Measurements from ENCODE around the gene POMT1. TPM values are rescaled to one million over a fixed set of nuclear protein-coding genes. Genes with fewer than 3 reads are reported as not detected.

POMT1 gene
- total RNA-seq, 2 donors from 2014 or later = 51.3 to 73.7 TPM

DNA sequence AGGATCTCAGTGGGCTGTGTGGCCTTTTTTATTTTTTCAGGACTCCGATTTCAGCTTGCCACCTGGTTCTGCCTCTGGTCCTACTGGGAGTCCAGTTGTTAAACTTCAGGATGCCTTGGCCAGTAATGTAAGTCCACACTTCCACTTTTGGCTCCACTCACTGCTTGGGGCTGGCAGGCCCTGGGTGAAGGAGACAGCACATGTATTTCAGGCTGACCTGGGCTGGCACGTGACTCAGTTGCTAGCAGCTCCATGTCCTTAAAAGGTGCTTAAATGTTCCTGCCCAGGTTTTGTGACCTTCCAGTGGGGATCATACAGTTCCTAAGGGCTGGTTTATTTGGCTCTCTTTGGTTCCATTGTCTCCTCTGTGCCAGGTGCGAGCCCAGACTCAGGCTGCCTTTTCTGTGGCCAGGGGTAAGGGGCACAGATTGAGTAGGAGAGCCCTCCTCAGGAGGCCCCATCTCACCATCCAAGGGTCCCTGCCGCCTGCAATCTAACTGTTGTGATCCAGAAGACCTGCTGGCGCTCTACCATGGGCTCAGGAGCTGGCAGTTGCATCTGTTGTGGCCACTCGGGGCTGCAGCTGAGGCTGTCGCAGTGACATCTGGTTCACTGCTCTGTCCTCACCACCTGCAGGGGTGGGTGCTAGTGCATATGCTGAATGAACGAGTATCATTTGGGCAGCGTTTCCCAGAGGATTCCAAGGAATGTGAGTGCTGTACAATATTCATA is 19.2 kb upstream of the POMT1 start:
- H3K9me3 Mint-ChIP-seq = no peaks in the 10 kb centered on the region
- no peaks in the 10 kb centered on the region for H3K4me1 Mint-ChIP-seq
- no peak overlapping the region for H3K4me3 Mint-ChIP-seq
- ATAC-seq (replicated peaks) = no peak
- no peak overlapping the region for H3K27ac Mint-ChIP-seq
- H3K27me3 Mint-ChIP-seq = no peaks in the 10 kb centered on the region
- peaks cover 100% of the 10 kb centered on the region for H3K36me3 Mint-ChIP-seq (ENCODE audit: low read depth)

DNA sequence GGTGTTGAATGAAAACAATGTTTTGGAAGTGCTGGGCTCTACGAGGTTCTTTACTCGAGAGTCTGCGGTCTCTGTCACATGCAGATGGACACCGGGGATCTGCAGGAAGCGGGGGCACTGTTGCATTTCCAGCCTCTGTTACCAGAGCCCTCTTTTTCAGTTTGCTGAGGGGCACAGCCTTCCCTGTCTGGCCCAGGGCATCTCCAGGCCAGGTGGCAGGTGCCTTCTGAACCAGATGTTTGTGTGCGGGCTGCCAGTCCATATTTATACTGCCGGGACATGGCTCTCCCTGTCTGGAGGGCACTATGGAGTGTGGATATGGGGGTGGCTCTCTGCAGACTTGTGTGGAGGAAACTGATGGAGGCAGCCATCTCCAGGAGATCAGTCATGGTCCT is 18.7 kb upstream of the POMT1 start:
- H3K4me3 Mint-ChIP-seq = no peak overlapping the region
- H3K36me3 Mint-ChIP-seq (ENCODE audit: low read depth) = peaks cover 100% of the 10 kb centered on the region
- H3K4me1 Mint-ChIP-seq = no peaks in the 10 kb centered on the region
- H3K27ac Mint-ChIP-seq = no peak overlapping the region
- no peak for ATAC-seq (replicated peaks)
- no peaks in the 10 kb centered on the region for H3K9me3 Mint-ChIP-seq
- no peaks in the 10 kb centered on the region for H3K27me3 Mint-ChIP-seq

DNA sequence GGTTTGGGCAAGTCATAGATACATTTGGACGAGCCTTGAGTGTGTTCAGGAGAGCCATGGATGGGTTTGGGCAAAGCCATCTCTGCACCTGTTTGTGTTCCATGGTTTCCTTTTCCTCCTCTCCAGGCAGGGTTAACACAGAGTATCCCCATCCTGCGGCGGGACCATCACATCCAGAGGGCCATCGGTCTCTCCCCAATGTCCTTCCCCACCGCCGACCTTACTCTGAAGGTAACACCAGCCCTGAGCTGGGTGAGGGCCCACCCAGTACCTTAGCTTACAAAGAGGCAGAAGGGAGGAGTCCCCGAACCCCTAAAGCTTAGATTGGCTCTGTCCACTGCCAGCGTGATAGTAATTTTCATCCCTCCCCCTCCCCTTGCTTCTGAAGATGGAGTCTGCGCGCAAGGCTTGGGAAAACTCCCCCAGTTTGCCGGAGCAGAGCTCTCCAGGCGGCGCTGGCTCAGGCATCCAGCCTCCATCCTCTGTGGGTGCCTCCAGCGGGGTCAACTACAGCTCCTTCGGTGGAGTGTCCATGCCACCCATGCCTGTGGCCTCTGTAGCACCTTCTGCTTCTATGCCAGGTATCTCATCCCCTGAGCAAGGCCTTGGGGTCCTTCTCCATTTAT is 18.0 kb upstream of the POMT1 start:
- no peak for ATAC-seq (replicated peaks)
- H3K27me3 Mint-ChIP-seq = no peaks in the 10 kb centered on the region
- peak overlapping the region; percentile 50 for H3K27ac Mint-ChIP-seq
- H3K4me1 Mint-ChIP-seq = peaks cover 2% of the 10 kb centered on the region
- peaks cover 100% of the 10 kb centered on the region for H3K36me3 Mint-ChIP-seq (ENCODE audit: low read depth)
- H3K4me3 Mint-ChIP-seq = no peak overlapping the region
- H3K9me3 Mint-ChIP-seq = no peaks in the 10 kb centered on the region

DNA sequence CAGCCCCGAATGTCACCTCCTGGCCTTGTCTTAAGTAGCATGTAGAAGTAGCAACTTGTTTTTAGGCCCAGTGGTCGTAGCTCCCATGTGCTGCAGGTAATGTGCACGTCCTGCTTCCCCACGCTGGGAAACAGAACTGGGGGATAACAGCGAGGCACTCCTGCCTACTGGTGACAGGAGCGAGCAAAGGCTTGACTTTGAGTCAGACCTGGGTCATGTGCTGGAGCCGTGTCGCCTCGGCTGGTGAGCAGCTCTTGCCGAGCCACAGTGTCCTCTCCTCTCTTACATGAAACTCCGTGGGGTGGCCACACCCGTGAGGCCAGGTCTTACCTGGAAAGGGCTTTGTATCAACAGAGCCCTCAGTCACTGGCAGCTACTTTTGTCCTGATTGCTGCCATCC is 17.5 kb upstream of the POMT1 start:
- Mint-ChIP-seq H3K4me3 (no peak overlapping the region), H3K27me3 (no peaks in the 10 kb centered on the region), H3K9me3 (no peaks in the 10 kb centered on the region), H3K27ac (no peak overlapping the region), H3K36me3 (ENCODE audit: low read depth) (peaks cover 100% of the 10 kb centered on the region), H3K4me1 (peaks cover 7% of the 10 kb centered on the region)
- no peak for ATAC-seq (replicated peaks)

DNA sequence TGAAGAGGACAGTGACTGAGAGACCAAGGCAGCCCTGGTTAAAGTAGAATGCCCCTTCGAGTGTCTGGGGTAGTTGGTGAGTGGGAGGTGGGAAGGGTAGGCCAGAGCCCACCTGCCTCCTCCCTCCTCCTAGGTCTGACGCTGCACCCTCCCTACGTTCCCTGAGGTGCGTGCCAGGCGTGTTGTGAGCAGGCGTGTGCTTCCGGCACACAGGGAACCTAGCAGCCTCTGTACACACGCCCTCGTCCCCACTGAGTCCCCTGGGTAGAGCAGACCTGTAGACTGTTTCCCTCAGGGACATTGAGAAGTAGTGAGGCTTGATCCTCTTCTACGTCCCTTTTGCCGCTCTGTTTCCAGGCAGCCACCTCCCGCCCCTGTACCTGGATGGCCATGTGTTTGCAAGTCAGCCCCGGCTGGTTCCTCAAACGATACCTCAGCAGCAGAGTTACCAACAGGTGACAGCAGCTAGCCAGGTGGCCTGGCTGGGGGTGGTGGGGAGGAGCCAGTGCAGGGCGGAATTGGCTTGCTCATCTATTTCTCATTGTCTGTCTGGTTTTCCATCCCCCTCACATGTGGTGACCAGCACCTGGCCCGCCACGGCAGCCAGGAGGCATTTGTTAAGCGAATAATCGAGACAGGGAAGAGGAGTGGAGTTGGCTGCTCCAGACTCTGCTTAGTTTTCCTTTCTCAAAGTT is 16.8 kb upstream of the POMT1 start:
- H3K36me3 Mint-ChIP-seq (ENCODE audit: low read depth) = peaks cover 100% of the 10 kb centered on the region
- no peak overlapping the region for H3K27ac Mint-ChIP-seq
- H3K9me3 Mint-ChIP-seq = no peaks in the 10 kb centered on the region
- H3K4me1 Mint-ChIP-seq = peaks cover 8% of the 10 kb centered on the region
- H3K4me3 Mint-ChIP-seq = no peak overlapping the region
- no peaks in the 10 kb centered on the region for H3K27me3 Mint-ChIP-seq
- no peak for ATAC-seq (replicated peaks)

DNA sequence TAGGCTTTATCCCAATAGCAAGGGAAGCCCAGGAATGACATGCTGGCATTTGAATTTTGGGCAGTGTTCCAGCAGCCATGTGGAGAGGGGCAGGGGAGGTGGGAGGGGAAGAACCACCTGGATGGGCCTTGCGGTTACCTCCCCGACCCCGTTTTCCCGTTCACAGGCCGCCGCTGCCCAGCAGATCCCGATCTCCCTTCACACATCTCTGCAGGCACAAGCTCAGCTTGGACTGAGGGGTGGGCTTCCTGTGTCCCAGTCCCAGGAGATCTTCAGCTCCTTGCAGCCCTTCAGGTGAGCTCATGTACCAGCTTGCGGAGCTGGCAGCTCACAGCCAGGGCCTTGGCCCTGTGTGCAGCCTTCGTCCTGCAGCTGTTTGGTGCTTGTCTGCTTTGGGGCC is 15.7 kb upstream of the POMT1 start:
- Mint-ChIP-seq H3K36me3 (ENCODE audit: low read depth) (peaks cover 100% of the 10 kb centered on the region), H3K4me1 (peaks cover 8% of the 10 kb centered on the region), H3K27ac (no peak overlapping the region), H3K27me3 (no peaks in the 10 kb centered on the region), H3K4me3 (no peak overlapping the region), H3K9me3 (no peaks in the 10 kb centered on the region)
- no peak for ATAC-seq (replicated peaks)

DNA sequence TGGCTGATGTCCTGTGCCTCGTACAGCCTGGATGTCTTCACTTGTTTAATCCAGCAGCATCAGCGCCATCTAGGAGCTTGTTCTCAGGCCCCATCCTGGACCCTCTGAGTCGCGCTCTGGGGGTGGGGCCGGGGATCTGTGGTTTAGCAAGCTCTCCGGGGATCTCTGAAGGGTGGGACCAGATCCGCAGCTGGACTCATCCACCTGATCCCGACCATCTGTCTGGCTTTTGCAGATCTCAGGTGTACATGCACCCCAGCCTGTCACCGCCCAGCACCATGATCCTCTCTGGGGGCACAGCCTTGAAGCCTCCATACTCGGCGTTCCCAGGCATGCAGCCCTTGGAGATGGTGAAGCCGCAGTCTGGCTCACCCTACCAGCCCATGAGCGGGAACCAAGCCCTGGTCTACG is 15.1 kb upstream of the POMT1 start:
- no peak overlapping the region for H3K4me3 Mint-ChIP-seq
- ATAC-seq (replicated peaks) = no peak
- peak overlapping the region; percentile 42 for H3K27ac Mint-ChIP-seq
- no peaks in the 10 kb centered on the region for H3K27me3 Mint-ChIP-seq
- H3K36me3 Mint-ChIP-seq (ENCODE audit: low read depth) = peaks cover 100% of the 10 kb centered on the region
- H3K9me3 Mint-ChIP-seq = no peaks in the 10 kb centered on the region
- H3K4me1 Mint-ChIP-seq = peaks cover 8% of the 10 kb centered on the region

DNA sequence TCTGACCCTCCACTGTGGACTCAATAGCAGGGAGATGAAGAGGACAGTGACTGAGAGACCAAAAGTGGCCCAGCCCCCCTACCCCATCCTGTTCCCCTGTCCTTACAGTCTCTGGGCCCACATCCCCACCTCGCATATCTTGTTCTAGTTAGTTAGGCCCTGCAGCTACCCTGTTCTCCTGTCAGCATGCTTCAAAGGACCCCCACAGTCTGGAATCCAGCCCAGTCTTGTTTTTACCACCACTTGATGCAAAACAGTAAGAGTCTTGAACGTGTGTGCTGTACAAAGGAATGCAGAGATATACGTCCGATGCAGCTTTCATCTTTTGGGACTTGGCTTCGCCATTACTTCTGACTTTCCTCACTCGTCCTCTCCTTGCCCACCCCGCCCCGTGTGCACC is 12.2 kb upstream of the POMT1 start:
- no peak for ATAC-seq (replicated peaks)
- H3K36me3 Mint-ChIP-seq (ENCODE audit: low read depth) = peaks cover 100% of the 10 kb centered on the region
- peaks cover 8% of the 10 kb centered on the region for H3K4me1 Mint-ChIP-seq
- no peaks in the 10 kb centered on the region for H3K9me3 Mint-ChIP-seq
- H3K4me3 Mint-ChIP-seq = no peak overlapping the region
- peak overlapping the region; percentile 78 for H3K27ac Mint-ChIP-seq
- no peaks in the 10 kb centered on the region for H3K27me3 Mint-ChIP-seq

DNA sequence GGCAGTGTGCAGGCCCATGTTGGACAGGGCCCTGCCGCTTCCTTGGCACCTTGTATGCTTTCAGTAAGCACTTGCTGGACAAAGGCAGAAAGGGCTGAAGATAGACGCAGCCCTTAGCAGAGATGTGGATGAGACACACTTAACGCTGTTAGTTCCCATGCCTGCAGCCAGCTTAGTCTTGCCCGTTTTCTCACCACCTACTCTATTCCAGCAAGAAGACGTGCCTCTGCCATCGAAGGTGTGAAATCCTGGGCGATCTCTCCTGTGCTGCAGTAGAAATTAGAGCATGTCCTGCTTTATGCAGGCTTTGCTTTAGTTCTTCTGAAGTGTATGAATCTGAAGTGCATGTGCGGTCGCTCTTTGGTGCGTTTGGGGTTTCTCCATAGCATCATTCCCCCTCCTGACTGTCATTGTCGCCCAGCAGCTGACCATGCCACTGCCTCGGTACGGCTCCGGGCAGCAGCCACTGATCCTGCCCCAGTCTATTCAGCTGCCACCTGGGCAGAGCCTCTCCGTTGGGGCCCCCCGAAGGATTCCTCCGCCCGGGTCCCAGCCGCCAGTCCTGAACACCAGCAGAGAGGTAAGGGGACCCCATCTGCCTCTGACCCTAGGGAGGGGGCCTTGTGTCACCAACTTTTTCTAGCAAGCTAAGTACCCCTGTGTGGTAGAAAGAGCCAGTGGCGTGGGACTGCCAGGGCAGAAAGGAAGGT is 11.6 kb upstream of the POMT1 start:
- H3K27me3 Mint-ChIP-seq = no peaks in the 10 kb centered on the region
- no peak overlapping the region for H3K27ac Mint-ChIP-seq
- no peaks in the 10 kb centered on the region for H3K9me3 Mint-ChIP-seq
- no peak overlapping the region for H3K4me3 Mint-ChIP-seq
- H3K4me1 Mint-ChIP-seq = peaks cover 8% of the 10 kb centered on the region
- peaks cover 100% of the 10 kb centered on the region for H3K36me3 Mint-ChIP-seq (ENCODE audit: low read depth)
- no peak for ATAC-seq (replicated peaks)

DNA sequence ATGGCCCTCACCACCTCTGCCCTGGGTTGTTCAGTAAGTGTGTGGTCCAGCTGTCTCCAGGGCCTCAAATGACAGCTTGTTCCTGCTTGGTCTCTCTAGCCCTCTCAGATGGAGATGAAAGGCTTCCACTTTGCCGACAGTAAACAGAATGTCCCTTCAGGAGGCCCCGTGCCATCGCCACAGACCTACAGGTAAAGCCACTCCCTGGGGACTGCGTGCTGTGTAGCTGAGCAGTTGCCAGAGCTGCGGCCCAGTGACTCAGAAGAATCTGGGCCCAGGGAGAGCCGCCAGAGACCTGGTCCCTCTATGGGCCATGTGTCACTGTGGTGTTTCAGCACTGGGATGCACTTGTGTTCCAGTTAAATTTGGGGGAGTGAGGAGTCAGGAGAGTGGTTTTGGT is 10.6 kb upstream of the POMT1 start:
- Mint-ChIP-seq H3K27ac (no peak overlapping the region), H3K4me1 (peaks cover 8% of the 10 kb centered on the region)

DNA sequence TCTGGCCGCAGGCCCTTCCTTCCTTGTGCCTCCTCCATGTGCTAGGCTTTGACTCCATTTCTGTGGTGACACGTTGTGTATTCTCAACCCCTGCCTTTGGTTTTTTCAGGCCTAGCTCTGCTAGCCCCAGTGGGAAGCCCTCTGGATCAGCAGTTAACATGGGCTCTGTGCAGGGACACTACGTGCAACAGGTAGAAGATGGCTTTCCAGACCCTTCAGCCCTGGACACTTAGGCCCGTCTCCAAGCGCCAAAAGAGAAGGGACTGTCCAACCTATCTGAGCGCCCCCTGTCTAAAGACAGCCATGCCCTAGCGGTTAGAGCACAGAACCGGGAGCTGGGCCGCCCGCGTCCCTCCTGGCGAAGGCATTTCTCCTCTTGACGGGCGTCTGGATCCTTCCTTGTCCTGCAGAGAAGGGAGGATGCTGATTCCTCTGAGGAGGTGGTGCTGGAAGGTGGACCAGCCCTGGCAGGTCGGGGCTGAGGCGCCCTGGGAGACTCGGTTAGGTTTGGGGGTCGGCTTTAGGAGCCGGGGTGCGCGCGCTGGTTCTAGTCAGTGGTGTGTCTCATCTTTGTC is 8.3 kb upstream of the POMT1 start:
- H3K4me1 Mint-ChIP-seq = peaks cover 12% of the 10 kb centered on the region
- no peak overlapping the region for H3K4me3 Mint-ChIP-seq
- H3K36me3 Mint-ChIP-seq (ENCODE audit: low read depth) = peaks cover 99% of the 10 kb centered on the region
- H3K27ac Mint-ChIP-seq = peak overlapping the region; percentile 43
- no peaks in the 10 kb centered on the region for H3K9me3 Mint-ChIP-seq
- H3K27me3 Mint-ChIP-seq = no peaks in the 10 kb centered on the region
- ATAC-seq (replicated peaks) = no peak

More for the DNA sequence above, 10.6 kb upstream of the POMT1 start:
- peaks cover 100% of the 10 kb centered on the region for H3K36me3 Mint-ChIP-seq (ENCODE audit: low read depth)
- H3K27me3 Mint-ChIP-seq = no peaks in the 10 kb centered on the region
- no peaks in the 10 kb centered on the region for H3K9me3 Mint-ChIP-seq
- ATAC-seq (replicated peaks) = no peak
- H3K4me3 Mint-ChIP-seq = no peak overlapping the region

DNA sequence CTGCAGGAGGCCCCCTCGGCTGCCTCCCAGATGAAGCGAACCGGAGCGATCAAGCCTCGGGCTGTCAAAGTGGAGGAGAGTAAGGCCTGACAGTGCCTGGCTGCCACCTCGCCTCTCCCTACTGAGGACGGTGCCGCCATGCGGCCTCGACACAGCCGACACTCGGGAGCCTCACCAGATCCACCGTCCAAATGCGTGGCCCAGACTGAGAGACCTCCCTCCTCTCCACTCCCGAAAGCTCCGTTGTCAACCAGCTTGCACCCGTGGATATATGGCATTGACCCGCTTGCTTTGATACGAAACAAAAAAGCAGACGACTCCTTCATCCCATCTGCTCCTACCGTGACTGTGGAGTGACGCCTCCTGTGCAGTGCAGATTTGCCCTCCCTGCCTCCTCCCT is 6.9 kb upstream of the POMT1 start:
- Mint-ChIP-seq H3K27ac (no peak overlapping the region), H3K27me3 (no peaks in the 10 kb centered on the region), H3K4me3 (no peak overlapping the region), H3K9me3 (no peaks in the 10 kb centered on the region), H3K36me3 (ENCODE audit: low read depth) (peaks cover 93% of the 10 kb centered on the region), H3K4me1 (peaks cover 18% of the 10 kb centered on the region)
- no peak for ATAC-seq (replicated peaks)

DNA sequence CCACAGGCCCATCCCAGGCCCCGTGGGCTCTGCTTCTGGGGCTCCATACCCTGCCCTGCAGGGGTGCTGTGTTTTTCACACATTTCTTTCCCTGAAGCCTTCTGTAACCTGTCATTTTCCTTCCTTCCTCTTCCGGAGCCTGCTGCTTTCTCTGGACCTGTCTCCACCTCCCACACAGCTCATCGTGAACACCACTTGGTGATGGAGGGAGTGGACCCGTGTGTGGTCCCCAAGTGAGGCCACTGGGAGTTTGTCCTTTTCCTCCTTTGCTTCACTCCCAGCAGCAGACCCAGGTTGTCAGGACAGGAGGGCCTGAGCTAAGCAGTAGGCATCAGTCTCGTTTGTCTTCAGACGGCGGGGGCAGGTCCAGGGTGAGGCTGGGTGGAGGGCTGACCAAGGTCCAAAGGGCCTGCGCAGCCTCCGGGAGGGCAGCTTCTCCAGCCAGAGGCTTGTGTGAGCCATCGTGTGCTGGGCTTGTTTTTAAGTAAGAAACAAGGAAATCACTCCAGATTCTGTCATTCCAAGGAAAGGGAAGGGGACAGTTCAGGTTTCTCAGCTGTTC is 5.8 kb upstream of the POMT1 start:
- no peak for ATAC-seq (replicated peaks)
- Mint-ChIP-seq H3K27ac (peak overlapping the region; percentile 16), H3K4me1 (peaks cover 25% of the 10 kb centered on the region), H3K4me3 (no peak overlapping the region), H3K36me3 (ENCODE audit: low read depth) (peaks cover 88% of the 10 kb centered on the region), H3K27me3 (no peaks in the 10 kb centered on the region), H3K9me3 (no peaks in the 10 kb centered on the region)

DNA sequence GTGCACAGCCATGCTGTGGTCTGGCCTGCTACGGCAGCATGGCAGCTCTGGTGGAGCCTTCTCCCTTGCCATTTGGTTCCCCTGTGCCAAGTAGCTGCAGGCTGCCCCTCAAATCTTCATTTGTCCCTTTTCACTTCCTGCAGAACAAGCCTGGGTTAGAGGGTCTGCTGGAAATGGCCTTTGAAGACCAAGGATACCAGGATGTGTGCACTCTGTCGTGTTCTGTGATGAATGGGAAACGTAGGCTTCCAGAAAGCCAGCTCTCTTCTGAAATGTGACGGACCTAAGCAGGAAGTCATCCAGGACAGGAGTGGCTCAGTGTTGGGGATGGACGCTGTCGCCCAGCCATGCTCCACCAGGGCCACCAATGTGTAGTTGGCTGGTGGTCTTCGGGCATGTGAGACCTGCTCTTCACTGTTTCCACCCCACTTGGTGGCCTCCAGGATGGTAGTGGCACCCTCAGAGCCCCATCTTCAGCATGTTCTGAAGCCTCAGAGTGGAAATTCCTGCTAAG is 3.4 kb upstream of the POMT1 start:
- peaks cover 29% of the 10 kb centered on the region for H3K4me1 Mint-ChIP-seq
- no peak for ATAC-seq (replicated peaks)
- H3K9me3 Mint-ChIP-seq = no peaks in the 10 kb centered on the region
- peaks cover 81% of the 10 kb centered on the region for H3K36me3 Mint-ChIP-seq (ENCODE audit: low read depth)
- peak overlapping the region; percentile 95 for H3K27ac Mint-ChIP-seq
- peak overlapping the region; percentile 93 for H3K4me3 Mint-ChIP-seq
- H3K27me3 Mint-ChIP-seq = no peaks in the 10 kb centered on the region

Data from activated T-helper 17 cell treated with anti-CD3 and anti-CD28 coated beads, Interleukin-2, amount 50 U/mL, for 72 hours (primary cell).